GM18519 (cell line): ENCODE data around the gene TGM2.
A peak's percentile ranks its signal among the peaks of the same experiment; 100 is the strongest.
"Not testable (repeated sequence)": the region's sequence is repeated elsewhere in the genome, so short reads cannot be mapped to it uniquely, and the experiment has no call there.

ENCODE experiments used
- ATAC-seq: cut with Tn5 transposase; IDR thresholded peaks from one replicate; pipeline ENCODE4 v1.9.1; 2021; ENCODE audit warnings: mild to moderate bottlenecking, moderate library complexity; ENCODE audit not compliant: unreplicated experiment, low FRiP score

Gene TGM2

GRCh38 chr20:38106461-38106860, 58.6 kb downstream of the TGM2 start:
- ATAC-seq: no peak

DNA sequence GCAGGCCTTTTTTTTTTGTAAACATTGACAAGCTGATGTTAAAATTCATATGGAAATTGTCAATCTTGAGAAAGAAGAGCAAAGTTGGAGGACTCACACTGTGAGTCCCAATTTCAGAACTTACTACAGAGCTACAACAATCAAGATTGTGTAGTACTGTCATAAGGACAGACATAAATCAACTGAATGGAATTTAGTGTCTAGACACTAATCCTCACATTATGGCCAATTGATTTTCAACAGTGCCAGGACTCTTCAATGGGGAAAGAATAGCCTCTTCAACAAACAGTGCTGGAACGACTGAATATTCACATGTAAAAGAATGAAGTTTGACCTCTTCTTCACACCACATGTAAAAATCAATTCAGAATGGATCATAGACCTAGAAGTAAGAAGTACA, 60.8 kb downstream of the TGM2 start:
- no peak for ATAC-seq

DNA sequence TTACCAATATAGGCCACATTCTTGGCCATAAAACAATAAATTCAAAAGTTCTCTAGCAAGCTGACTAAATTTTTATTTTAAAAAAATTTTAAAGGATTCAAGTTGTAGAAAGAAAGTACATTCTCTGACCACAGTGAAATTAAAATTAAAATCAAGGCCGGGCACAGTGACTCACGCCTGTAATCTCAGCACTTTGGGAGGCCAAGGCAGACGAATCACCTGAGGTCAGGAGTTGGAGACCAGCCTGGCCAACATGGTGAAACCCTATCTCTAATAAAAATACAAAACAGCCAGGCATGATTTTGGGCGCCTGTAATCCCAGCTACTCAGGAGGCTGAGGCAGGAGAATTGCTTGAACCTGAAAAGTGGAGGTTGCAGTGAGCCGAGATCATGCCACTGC, 62.9 kb downstream of the TGM2 start:
- ATAC-seq: not testable (repeated sequence)

- no peak for ATAC-seq
Observed at GRCh38 chr20:38098952-38099351, 66.1 kb downstream of the TGM2 start.

DNA sequence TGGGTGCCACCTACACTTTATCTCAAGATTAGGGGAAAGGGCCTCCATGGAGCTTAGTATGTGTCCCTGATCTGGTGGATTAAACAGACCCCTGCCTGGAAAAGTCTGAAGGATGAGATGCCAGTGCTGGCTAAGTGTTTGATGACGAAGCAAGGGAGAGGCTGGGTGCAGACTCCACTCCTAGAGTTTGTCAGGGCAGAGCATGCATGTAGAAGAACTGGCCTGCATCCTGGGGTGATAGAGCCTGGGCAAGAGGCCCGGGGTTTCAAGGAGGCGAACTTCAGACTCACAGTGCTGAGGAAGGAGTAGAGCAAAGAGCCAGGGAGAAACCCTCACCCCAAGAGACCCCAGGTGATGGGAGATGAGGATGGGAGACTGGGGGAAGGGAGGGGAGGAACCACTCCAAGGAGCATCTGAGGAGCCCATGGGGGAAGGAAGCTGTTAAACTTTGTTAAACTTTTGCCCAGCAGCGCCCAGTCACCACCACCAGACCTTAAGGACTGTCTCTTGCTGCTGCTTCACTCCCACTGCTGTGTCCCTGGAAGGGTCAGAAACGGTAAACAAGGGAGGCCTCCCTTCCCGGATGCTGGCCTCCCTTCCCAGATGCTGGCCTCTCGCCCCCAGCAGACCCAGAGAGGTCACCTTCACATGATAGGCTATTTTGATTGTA, 69.9 kb downstream of the TGM2 start:
- ATAC-seq: no peak

DNA sequence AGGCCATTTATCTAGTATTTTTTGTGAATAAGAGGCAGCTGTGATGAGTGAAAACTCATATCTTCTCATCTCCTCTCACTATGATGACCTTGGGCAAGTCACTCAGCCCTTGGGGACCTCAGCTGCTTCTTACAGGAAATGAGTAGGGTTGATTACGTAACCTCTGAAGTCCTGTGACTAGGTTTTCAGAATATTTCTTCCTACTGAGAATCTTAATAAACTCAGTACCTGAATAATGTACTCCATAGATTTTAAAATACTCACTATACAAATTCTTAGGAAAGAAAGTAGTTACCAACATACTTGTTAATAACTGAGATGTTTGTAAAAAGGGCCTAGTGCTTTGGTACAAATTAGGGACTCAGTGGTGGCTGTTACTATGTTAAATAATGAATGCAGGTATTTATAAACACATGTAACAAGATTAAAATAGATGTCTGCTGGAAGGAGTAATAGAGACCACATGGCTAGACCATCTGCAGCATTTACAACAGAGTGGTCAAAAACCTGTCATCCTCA, 70.6 kb downstream of the TGM2 start:
- ATAC-seq: peak; percentile 55

DNA sequence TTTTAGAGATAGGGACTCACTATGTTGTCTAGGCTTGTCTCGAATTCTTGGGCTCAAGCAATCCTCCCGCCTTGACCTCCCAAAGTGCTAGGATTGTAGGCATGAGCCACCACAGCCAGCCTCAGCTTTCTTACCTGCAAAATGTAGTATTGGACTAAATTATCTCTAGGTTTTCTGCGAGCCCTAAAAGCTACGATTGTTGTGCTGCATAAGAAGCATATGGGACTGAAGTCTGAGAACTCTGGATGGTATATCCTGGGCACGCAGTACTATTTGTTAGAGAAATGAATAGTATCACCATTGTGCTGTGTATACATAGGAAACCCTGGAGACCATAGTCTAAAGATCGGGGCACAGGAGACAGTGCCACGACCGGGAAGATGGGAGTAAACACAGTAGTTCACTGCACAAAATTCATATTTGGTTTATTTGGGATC, 71.4 kb downstream of the TGM2 start:
- ATAC-seq: no peak

DNA sequence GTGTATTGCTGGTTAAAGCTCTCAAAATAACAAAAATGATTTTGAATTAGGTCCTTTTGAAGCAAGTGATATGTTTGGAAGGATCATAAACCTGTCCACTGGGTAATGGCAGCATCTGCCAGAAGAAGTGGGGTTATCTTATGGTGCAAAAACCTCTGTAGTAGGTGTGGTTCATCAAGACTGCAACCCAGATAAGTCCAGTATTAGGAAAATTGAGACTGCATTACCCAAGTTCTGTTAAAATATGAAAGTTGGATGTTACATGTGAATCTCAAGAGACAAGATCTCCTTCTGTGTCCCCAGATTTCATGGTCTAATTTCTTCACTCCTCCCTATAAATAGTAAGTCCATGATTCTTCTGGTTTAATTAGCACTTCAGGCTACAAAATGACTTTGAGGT, 72.2 kb downstream of the TGM2 start:
- no peak for ATAC-seq

DNA sequence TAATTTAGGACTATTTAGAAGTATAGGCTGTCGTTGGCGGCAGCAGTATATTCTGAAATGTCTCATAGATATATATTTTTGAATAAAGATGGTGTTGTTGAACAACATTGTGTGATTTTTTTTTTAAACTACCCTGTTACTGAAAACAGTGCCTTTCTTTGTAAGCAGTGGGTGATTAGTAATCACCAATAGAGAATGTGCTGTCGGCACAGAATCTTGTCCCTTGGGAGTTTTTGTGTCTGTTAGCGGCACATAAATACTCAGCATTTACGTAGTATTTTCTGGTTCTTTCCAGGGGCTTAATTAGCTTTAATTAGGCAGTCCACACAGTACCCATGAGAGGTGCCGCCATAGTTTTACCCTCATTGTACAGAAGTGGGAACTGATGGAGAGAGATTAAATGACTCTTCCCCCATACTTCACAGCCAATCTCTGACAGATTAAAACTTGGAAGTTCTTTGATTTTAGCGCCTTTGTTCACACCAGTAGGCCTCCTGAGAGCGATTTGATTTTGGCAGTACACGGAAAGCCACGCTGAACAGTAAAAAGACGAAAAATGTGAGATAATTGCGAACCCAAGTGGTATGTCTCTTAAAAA, 72.7 kb downstream of the TGM2 start:
- ATAC-seq: no peak

GRCh38 chr20:38091441-38092216, 73.4 kb downstream of the TGM2 start:
- ATAC-seq: no peak

DNA sequence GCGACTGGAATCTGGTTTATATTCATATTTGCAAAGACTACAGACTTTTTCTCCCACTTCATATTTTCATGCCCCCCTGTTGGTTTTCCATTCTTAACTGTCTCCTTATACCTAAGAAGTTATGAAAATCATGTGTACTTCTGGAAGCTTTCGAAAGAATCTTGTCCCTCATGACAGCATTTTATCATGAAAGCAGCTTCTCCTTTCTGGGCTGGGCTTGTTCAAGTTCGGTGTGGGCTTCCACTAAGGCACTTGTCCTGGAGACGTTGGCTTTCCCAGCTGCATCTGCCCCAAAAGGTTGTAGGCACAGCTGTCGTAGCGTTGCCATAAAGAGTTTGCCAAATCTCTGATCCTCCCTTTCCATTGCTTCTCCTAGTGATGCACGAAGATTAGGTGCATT, 75.0 kb downstream of the TGM2 start:
- no peak for ATAC-seq

DNA sequence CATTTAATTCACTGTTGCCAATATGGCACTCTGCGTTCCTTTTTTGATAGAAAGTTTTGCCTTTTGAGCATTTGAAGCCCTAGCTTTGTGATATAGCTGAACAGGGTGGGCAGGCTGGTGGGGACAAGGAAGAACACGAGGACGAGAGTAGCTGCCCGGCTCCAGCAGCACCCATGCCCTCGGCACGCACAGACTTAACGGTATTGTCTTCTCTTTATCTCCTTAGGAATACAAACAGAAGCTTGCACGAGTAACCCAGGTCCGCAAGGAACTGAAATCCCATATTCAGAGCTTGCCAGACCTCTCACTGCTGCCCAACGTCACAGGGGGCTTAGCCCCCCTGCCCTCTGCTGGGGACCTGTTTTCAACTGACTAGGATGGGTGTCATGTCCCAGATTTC, 75.6 kb downstream of the TGM2 start:
- ATAC-seq: no peak

- no peak for ATAC-seq
Observed at GRCh38 chr20:38085026-38085425, 80.0 kb downstream of the TGM2 start.

- no peak for ATAC-seq
Observed at GRCh38 chr20:38084425-38084951, 80.6 kb downstream of the TGM2 start.

- no peak for ATAC-seq
Observed at GRCh38 chr20:38083338-38084048, 81.6 kb downstream of the TGM2 start.

GRCh38 chr20:38082894-38083293, 82.2 kb downstream of the TGM2 start:
- ATAC-seq: no peak

GRCh38 chr20:38081575-38081974, 83.5 kb downstream of the TGM2 start:
- ATAC-seq: no peak

GRCh38 chr20:38079353-38079752, 85.7 kb downstream of the TGM2 start:
- ATAC-seq: no peak

- ATAC-seq: no peak
Observed at GRCh38 chr20:38078084-38078483, 87.0 kb downstream of the TGM2 start.
